GM12801 (cell line): ENCODE measurements around the gene SRCIN1.

Experiments used
- CTCF ChIP-seq: IDR thresholded peaks from one replicate; pipeline ENCODE4 v1.5.1; 2011; ENCODE audit warnings: control low read depth; ENCODE audit not compliant: insufficient read length; ENCODE audit errors: extremely low read depth

The SRCIN1 gene

GRCh38 chr17:38564254-38564837, 41.4 kb downstream of the SRCIN1 start:
- no peak for TF ChIP-seq CTCF

GRCh38 chr17:38563362-38564253, 42.1 kb downstream of the SRCIN1 start:
- TF ChIP-seq CTCF = no peak

- TF ChIP-seq CTCF = no peak
These were observed 42.8 kb downstream of the SRCIN1 start for GRCh38 chr17:38562903-38563302.

GRCh38 chr17:38562215-38562569, 43.6 kb downstream of the SRCIN1 start:
- TF ChIP-seq CTCF = no peak

GRCh38 chr17:38561416-38562214, 44.1 kb downstream of the SRCIN1 start:
- no peak for TF ChIP-seq CTCF

- TF ChIP-seq CTCF = no peak
These were observed 45.0 kb downstream of the SRCIN1 start for GRCh38 chr17:38560503-38561318.
